DOHH2 (cell line): Measurements from ENCODE around the gene DIP2C.
"Not testable (repeated sequence)": the region's sequence is repeated elsewhere in the genome, so short reads cannot be mapped to it uniquely, and the experiment has no call there.

ENCODE experiments used
- H3F3A ChIP-seq: fragments of 200-600 bp; sonication (generic), shearing (Covaris generic); 2 replicates; pipeline ENCODE4 v1.6.0; 2016; ENCODE audit warnings: antibody characterized with exemption, mild to moderate bottlenecking; ENCODE audit not compliant: control insufficient read depth, insufficient read depth
- H3K27ac ChIP-seq: fragments of 200-600 bp; sonication (generic); 2 replicates; pipeline ENCODE4 v1.5.1; 2014; ENCODE audit warnings: low read depth, mild to moderate bottlenecking, low read length, moderate library complexity
- H3K27me3 ChIP-seq: fragments of 200-600 bp; sonication (generic); 2 replicates; pipeline ENCODE4 v1.6.1; 2014; ENCODE audit warnings: mild to moderate bottlenecking, low read length, mixed read lengths; ENCODE audit not compliant: control insufficient read depth
- H3K36me3 ChIP-seq: fragments of 200-600 bp; sonication (generic); 2 replicates; pipeline ENCODE4 v1.6.1; 2014; ENCODE audit warnings: mild to moderate bottlenecking, low read length, moderate library complexity, mixed read lengths; ENCODE audit not compliant: control insufficient read depth
- H3K4me1 ChIP-seq: fragments of 200-600 bp; sonication (generic); 2 replicates; pipeline ENCODE4 v1.6.1; 2014; ENCODE audit warnings: mild to moderate bottlenecking, low read length, mixed read lengths; ENCODE audit not compliant: control insufficient read depth
- H3K4me2 ChIP-seq: fragments of 200-600 bp; sonication (generic); 2 replicates; pipeline ENCODE4 v1.6.0; 2014; ENCODE audit warnings: mild to moderate bottlenecking, low read length, moderate library complexity
- H3K4me3 ChIP-seq: fragments of 200-600 bp; sonication (generic); 2 replicates; pipeline ENCODE4 v1.5.1; 2014; ENCODE audit warnings: mild to moderate bottlenecking, low read length, mixed read lengths
- H3K79me2 ChIP-seq: fragments of 200-600 bp; sonication (generic); 2 replicates; pipeline ENCODE4 v1.6.1; 2014; ENCODE audit warnings: mild to moderate bottlenecking, low read length, mixed read lengths; ENCODE audit not compliant: control insufficient read depth
- H3K9me2 ChIP-seq: fragments of 200-600 bp; sonication (generic); replicated peaks from 2 replicates; pipeline ENCODE4 v1.6.1; 2014; ENCODE audit warnings: mild to moderate bottlenecking, low read length, mixed read lengths; ENCODE audit not compliant: control insufficient read depth
- H3K9me3 ChIP-seq: fragments of 200-600 bp; sonication (generic); 2 replicates; pipeline ENCODE4 v1.6.1; 2014; ENCODE audit warnings: antibody characterized with exemption, low read length, mixed read lengths; ENCODE audit not compliant: control insufficient read depth, insufficient read depth
- H4K20me1 ChIP-seq: fragments of 200-600 bp; sonication (generic); 2 replicates; pipeline ENCODE4 v1.6.0; 2014; ENCODE audit warnings: low read depth, mild to moderate bottlenecking, antibody characterized with exemption, low read length, moderate library complexity; ENCODE audit not compliant: control insufficient read depth, insufficient read depth
- CTCF ChIP-seq: fragments of 200-600 bp; sonication (generic); IDR thresholded peaks from one replicate; pipeline ENCODE4 v1.5.1; 2014; ENCODE audit warnings: antibody characterized with exemption, mild to moderate bottlenecking, low read depth, low read length; ENCODE audit not compliant: poor library complexity, severe bottlenecking
- EZH2phosphoT487 ChIP-seq: fragments of 200-600 bp; sonication (generic); IDR thresholded peaks from 2 replicates; pipeline ENCODE4 v1.6.1; 2017; ENCODE audit warnings: borderline replicate concordance, mild to moderate bottlenecking, antibody characterized with exemption, low read length, moderate library complexity, mixed read lengths

Gene DIP2C

GRCh38 chr10:633279-634245 is 55.9 kb downstream of the DIP2C start:
- H4K20me1 ChIP-seq = no peaks in the 10 kb centered on the region
- no peaks in the 10 kb centered on the region for H3K4me1 ChIP-seq
- H3K9me3 ChIP-seq = no peaks in the 10 kb centered on the region
- H3K79me2 ChIP-seq = no peaks in the 10 kb centered on the region
- TF ChIP-seq CTCF = no peak
- no peak for TF ChIP-seq EZH2phosphoT487
- no peak overlapping the region for H3K4me3 ChIP-seq
- no peaks in the 10 kb centered on the region for H3K9me2 ChIP-seq
- no peak overlapping the region for H3K27ac ChIP-seq
- H3F3A ChIP-seq = no peaks in the 10 kb centered on the region
- H3K36me3 ChIP-seq = no peaks in the 10 kb centered on the region
- H3K27me3 ChIP-seq = no peaks in the 10 kb centered on the region
- no peak overlapping the region for H3K4me2 ChIP-seq

- H3K79me2 ChIP-seq, H3K27me3 ChIP-seq, H3K4me1 ChIP-seq, H3K9me2 ChIP-seq, H3K9me3 ChIP-seq, H3K27ac ChIP-seq, H3K4me3 ChIP-seq, H4K20me1 ChIP-seq, H3K4me2 ChIP-seq, H3F3A ChIP-seq, H3K36me3 ChIP-seq: not testable (repeated sequence)
Measured at GRCh38 chr10:632807-633177, 56.7 kb downstream of the DIP2C start.

- H3K27ac ChIP-seq, H3K4me3 ChIP-seq, H3F3A ChIP-seq, H3K9me3 ChIP-seq, H3K4me1 ChIP-seq, H3K36me3 ChIP-seq, H3K9me2 ChIP-seq, H3K79me2 ChIP-seq, H3K27me3 ChIP-seq, H3K4me2 ChIP-seq, H4K20me1 ChIP-seq: not testable (repeated sequence)
Measured at GRCh38 chr10:632155-632806, 57.2 kb downstream of the DIP2C start.

GRCh38 chr10:631266-631665 is 58.2 kb downstream of the DIP2C start:
- no peaks in the 10 kb centered on the region for H3K9me2 ChIP-seq
- no peak overlapping the region for H3K27ac ChIP-seq
- H3K4me1 ChIP-seq = no peaks in the 10 kb centered on the region
- no peaks in the 10 kb centered on the region for H3K79me2 ChIP-seq
- no peaks in the 10 kb centered on the region for H3K36me3 ChIP-seq
- H3K4me3 ChIP-seq = no peak overlapping the region
- TF ChIP-seq CTCF = no peak
- no peak for TF ChIP-seq EZH2phosphoT487
- no peak overlapping the region for H3K4me2 ChIP-seq
- no peaks in the 10 kb centered on the region for H3K27me3 ChIP-seq
- H3K9me3 ChIP-seq = no peaks in the 10 kb centered on the region
- no peaks in the 10 kb centered on the region for H3F3A ChIP-seq
- no peaks in the 10 kb centered on the region for H4K20me1 ChIP-seq
